HuH-7 (cell line): ENCODE data around the gene TMEM151A.
"Not testable (repeated sequence)": the region's sequence is repeated elsewhere in the genome, so short reads cannot be mapped to it uniquely, and the experiment has no call there.

Experiments used
- DNase-seq: peaks from one replicate; pipeline ENCODE4 v3.0.0; 2011; ENCODE audit warnings: low spot score

Gene TMEM151A

DNA sequence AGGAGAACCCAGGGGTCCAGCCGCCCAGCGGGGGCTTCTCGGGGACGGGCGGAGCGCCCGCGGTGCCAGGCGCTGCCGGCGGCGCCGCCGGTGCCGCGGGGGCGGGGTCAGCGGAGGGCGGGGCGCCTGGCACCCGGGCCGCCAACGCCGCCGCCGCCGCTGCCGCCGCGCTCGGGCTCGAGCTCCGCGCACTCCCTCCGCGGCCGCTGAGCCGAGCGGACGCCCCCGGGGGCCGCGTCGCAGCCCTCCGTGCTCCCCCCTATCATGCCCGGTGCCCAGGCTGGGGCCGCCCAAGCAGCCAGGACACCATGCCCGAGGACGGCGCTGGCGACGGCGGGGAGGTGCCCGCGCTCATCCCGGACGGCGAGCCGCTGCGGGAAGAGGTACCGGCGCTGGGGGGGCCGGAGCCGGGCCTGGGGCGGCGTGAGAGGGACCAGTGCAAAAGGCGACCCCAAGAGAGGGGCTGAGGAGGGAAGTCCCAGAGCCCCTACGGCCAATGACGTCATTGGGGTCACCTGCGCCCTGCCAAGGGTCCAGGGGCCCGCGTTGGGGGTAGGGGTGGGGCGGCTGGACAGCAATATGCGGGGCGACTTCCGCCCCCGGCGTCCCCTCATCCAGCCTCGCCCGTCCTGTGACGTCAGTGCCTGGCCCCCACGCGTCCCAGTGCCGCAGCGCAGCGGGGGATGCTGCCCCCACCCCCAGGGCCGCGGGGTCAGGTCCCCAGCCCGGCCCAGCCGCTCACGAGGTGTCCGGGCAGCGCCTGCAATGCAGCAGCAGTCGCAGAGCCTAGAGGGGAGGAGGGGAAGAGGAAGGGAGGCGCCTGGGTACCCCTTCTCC is at the start of gene TMEM151A:
Gene TMEM151A (plus strand): TSS at position 189 of the 837 bp plus-strand sequence. CDS start 120 bp downstream, at position 309.
- DNase-seq: peak; percentile 84

DNA sequence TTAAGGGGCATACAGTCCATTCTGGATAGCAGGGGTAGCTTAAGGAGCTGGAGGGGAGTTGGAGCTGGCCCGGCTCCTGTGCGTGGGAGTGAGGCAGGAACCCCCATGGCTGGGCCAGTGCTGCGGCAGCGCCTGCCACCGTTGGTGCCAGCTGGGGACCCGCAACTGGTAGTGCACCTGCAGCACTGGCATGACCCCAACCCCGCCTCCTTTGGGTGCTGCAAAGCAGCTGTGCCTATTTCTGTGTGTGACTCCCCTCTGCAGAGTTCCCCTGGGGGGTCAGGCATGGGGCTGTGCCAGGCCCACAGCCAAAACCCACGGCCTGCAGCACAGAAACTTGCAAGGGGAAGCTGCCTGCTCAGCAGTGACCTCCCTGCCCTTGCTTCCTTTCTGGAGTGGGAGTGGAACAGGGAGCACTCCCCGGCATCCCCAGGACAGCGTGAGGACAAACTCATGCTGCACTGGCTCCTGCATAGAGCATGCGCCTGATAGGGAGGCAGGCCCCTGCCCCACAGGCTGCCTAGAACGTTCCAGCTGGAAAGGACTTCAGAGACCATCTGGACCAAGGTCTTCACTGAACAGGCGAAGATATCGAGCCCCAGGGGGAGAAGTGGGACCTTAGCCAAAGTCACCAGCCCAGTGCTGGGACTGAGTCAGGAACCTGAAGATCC is 49.5 kb upstream of the TMEM151A start:
- no peak for DNase-seq

DNA sequence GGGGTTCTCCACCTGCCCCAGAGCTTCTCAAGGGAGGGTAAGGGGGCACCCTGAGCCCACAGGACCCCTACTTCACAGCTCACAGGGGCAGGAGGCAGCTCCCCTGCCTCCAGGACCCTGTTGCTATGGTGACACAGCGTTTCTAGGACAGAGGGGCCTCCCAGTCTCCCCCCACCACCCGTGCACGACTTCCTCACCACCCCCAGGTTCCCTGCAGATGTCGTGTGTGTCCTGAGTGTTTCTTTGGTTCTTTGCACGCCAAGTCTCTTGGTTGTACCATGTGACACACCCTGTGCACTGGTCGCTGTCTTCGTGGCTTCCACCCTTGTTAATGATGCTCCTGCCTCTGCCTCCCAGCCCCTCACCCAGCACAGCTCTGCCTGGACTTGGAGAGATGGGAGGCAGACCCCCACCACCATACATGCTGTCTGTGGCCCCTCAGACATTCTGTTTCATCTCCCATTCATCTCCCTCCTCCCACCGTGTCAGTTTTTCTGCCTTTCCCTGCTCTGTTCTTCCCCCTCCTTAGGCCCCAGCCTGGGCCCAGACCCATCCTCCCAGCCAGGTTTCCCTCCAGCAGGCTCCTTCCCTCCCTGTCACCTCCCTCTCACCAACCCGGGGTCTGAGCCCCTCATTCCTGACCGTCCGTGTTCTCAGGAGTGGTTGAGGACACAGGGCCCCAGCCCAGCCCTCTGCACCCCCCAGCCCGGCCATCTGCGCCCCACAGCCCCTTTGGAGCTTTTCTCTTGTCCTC is 47.7 kb upstream of the TMEM151A start:
- DNase-seq: no peak

DNA sequence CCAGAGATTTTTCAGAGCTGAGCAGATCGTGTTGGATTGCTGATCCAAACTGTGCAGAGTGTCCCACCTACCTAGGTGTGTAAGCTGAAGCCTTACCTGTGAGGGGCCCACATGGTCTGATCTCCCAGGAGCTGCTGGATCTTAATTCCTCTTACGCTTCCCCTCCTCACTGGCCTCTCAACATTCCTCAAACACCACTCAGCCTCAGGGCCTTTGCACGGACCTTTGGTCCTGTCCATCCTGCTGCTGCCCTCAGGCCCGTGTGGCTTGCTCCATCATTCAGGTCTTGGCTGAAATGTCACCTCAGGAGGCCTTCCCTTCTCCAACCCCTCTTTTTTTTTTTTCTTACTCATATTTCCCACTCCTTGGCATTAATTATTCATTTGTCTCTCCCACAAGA is 44.4 kb upstream of the TMEM151A start:
- no peak for DNase-seq

DNA sequence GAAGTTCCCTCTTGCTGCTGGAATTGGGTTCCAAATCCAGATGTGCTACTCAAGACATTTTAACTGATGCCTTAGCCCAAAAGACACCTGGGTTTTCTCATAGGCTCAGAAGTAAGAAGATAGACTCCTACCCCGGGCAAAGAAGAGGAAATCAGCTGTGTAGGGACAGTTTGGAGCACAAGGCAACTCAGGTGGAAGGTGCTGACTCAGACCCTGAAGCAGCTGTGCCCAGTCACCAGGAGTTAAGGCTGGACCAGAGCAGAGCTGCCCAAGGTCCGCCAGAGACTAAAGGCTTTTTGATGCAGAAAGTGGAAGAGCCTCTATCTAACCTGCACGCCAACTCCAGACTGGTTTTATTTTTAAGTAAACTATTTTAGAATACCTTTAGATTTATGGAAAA is 43.9 kb upstream of the TMEM151A start:
- DNase-seq: no peak

DNA sequence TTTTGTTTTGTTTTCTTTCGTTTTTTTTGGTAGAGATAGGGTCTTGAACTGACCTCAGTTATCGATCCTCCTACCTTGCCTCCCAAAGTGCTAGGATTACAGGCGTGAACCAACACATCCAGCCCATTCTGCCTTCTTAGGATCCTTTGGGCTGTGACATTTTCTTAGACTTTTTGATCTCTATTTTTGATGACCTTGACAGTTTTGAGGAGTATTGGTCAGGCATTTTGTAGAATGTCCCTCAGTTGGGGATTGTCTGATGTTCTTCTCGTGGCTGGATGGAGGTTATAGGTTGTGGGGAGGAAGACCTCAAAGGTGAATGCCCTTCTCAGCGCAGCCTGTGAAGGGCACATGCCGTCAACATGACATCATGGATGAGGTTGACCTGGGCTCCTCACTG is 42.8 kb upstream of the TMEM151A start:
- no peak for DNase-seq

DNA sequence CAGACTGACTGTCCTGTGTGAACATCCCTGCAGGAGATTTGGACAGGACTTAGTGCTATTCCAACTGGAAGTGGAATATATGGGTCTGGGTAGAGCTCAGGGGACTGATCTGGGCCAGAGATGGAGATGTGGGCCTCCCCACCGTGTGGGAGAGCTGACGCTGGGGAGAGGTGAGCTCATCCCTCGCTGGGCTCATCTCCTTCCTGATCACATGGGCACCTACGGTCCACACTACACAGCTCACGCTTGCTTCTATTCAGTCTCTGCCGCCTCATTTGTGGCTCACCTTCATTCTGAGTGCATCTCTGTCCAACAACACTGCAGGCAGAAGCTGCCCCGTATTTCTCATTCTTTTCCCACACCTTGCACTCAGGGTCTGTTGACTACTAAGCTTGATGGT is 39.9 kb upstream of the TMEM151A start:
- DNase-seq: no peak

DNA sequence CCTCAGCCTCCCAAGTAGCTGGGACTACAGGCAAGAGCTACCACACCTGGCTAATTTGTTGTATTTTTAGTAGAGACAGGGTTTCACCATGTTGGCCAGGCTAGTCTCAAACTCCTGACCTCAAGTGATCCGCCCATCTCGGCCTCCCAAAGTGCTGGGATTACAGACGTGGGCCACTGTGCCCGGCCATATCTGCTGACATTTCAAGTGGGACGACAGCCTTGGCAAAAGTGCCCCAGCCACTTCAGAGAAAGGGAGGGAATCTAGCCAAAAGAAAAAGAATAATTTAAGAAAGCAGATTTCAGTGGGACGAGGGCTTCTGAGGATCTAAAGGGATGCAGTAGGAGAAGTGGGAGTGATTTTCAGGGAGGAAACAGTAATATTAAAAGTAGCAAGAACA is 38.6 kb upstream of the TMEM151A start:
- not testable (repeated sequence) for DNase-seq

DNA sequence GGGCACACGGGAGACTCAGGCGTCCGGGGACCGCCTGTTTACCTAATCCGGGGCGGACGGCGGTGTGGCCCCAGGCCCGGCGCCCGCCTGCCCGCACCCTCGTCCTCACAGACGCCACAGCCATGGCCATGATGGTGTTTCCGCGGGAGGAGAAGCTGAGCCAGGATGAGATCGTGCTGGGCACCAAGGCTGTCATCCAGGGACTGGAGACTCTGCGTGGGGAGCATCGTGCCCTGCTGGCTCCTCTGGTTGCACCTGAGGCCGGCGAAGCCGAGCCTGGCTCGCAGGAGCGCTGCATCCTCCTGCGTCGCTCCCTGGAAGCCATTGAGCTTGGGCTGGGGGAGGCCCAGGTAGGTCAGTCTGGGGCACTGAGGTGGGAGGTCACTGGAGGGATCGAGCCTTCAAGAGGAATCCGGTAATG is 33.2 kb upstream of the TMEM151A start:
- no peak for DNase-seq

DNA sequence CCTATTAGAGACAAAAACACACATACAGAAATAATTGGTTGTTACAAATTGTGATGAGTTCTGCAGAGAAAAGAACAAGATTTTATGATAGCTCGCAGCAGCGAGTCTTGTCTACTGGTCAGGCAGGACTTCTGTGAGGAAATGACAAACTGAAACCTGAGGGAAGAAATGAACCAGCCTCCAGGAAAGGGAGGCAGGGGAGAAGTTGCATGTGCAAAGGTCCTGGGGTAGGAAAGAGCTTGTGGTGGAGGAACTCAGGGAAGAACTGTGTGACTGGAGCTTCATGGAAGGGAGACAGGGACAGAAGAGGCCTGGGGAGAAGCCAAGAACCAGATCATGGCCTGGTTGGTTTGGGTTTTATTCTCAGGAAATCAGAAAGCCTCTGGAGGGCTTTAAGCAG is 32.5 kb upstream of the TMEM151A start:
- DNase-seq: no peak

DNA sequence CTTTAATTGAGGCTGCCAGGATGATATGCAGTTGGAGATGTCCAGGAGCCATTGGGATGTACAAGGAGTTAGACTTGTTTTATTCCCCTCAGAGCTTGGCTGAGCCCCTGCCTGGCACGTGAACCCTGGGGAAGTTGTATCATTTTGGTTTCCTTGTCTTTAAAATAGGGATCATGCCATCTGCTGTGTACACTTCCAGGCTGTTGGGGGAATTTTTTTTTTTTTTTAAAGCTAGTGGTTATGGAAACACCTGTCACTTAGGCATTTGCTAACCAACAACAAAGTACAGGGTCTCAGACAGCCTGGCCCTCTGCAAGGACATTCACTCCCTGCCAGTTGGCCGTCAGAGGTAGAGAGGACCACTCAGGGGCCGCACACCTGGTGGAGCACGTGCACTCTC is 31.7 kb upstream of the TMEM151A start:
- DNase-seq: no peak

DNA sequence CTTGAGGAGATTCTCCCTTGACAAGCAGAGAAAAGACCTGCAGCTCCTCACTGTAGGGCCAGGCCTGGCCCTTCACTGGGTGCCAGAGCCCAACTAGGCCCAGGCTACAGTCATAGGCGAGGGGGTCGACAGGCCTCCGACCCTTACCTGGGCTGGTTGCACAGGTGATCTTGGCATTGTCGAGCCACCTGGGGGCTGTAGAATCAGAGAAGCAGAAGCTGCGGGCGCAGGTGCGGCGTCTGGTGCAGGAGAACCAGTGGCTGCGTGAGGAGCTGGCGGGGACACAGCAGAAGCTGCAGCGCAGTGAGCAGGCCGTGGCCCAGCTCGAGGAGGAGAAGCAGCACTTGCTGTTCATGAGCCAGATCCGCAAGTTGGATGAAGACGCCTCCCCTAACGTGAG is 30.1 kb upstream of the TMEM151A start:
- DNase-seq: no peak

DNA sequence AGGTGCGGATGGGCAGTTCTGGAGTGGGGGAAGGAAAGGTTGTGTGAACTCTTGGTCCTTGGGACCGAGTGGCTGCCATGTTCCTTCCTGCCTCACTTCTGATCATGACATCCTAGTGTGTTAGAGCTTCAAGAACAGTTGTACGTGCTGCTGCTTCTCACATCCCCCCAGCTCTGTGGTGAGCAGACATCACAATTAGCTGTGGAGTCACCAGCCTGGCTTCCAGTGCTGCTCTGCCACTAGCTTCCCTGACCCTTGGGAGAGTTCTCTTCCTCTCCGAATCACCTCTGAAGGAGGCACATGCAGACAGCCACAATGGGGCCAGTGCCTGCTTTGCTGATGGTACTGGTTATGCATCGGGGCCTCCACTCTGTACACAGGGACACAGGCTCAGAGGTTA is 29.5 kb upstream of the TMEM151A start:
- no peak for DNase-seq

DNA sequence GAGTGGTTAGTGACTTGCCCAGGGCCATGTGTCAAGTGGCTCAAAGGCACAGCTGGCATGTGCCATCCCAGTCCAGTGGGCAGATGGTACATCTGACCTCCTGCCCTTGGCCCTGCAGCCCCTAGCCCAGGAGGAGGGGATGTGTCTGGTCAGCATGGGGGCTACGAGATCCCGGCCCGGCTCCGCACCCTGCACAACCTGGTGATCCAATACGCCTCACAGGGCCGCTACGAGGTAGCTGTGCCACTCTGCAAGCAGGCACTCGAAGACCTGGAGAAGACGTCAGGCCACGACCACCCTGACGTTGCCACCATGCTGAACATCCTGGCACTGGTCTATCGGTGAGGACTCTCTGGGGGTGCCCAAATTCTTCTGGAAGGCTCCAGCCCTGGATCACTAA is 29.0 kb upstream of the TMEM151A start:
- DNase-seq: no peak

DNA sequence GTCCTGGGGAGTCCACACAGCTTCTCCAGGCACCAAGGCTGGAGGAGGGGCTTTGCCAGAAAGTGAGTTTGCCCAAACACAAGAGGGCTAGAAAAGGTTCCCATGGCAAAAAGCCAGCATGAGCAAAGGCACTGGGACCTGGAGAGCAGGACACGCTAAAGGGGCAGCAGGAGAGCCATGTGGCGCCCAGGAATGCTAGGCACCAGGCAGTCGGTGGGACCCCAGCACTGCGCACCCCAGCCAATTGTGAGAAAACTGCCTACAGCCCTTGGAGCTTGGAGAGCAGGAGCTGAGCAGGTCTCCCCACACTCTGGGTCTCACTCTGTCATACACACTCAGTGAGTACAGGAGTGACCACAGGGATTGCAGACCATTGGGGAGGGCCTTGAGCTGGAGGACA is 28.5 kb upstream of the TMEM151A start:
- DNase-seq: no peak

DNA sequence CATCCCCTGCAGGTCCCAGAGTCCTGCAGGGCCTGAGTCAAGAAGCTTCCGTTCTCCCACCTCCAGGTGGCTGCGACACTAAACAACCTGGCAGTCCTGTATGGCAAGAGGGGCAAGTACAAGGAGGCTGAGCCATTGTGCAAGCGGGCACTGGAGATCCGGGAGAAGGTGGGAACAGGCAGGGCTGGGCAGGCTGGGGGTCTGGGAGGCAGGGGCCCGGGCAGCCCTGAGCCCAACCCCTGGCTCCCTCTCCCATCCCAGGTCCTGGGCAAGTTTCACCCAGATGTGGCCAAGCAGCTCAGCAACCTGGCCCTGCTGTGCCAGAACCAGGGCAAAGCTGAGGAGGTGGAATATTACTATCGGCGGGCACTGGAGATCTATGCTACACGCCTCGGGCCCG is 27.9 kb upstream of the TMEM151A start:
- no peak for DNase-seq

DNA sequence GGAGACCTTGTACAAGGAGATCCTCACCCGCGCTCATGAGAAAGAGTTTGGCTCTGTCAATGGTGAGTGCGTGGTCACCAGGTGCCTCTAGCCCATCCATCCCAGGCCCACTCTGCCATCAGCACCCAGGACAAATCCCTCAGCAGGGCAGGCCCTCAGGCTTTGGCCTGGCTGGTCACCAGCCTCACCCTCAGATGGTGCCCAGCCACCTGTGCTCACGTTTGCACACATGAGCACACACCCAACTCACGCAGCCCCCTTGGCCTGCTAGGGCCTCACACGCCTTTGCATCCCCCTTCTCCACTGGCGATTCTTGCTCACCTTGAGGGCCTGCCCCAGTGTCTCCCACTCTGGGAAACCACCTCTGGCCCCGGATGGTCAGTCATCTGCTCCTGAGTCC is 27.3 kb upstream of the TMEM151A start:
- DNase-seq: no peak

DNA sequence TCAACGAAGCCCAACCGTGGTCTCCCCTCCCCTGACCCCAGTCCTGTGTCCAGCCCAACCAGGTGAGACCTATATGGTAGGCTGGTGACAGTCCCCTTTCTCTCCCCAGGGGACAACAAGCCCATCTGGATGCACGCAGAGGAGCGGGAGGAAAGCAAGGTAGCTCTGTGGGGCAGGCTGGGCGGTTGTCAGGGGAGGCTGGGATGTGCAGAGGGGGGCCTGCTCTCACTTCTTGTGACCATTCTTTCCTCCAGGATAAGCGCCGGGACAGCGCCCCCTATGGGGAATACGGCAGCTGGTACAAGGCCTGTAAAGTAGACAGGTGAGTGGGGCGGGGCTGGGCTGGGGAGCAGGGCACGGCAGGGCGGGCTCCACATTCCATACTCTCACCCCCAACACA is 26.8 kb upstream of the TMEM151A start:
- peak; percentile 97 for DNase-seq

DNA sequence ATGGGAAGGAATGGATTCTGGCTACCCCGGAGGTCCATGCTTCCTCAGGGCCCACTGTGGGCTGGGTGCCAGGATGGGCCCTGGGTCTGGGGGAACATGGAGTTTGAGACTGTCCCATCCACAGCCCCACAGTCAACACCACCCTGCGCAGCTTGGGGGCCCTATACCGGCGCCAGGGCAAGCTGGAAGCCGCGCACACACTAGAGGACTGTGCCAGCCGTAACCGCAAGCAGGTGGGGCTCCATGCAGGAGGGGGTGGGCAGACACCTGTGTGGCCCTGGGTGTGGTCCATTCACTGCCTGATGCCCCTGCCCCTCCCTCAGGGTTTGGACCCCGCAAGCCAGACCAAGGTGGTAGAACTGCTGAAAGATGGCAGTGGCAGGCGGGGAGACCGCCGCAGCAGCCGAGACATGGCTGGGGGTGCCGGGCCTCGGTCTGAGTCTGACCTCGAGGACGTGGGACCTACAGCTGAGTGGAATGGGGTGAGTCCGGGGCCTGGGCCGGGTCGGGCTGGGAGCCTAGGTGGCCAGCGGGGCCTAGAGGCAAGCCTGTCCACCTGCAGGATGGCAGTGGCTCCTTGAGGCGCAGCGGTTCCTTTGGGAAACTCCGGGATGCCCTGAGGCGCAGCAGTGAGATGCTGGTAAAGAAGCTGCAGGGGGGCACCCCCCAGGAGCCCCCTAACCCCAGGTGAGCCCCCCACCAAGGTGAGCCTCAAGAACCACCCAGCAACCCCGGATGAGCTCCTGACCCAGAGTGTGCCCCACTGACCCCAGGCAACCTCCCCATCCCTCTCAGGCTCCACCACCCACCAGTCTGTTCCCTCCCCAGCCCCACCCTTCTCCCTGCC is 25.9 kb upstream of the TMEM151A start:
- no peak for DNase-seq

DNA sequence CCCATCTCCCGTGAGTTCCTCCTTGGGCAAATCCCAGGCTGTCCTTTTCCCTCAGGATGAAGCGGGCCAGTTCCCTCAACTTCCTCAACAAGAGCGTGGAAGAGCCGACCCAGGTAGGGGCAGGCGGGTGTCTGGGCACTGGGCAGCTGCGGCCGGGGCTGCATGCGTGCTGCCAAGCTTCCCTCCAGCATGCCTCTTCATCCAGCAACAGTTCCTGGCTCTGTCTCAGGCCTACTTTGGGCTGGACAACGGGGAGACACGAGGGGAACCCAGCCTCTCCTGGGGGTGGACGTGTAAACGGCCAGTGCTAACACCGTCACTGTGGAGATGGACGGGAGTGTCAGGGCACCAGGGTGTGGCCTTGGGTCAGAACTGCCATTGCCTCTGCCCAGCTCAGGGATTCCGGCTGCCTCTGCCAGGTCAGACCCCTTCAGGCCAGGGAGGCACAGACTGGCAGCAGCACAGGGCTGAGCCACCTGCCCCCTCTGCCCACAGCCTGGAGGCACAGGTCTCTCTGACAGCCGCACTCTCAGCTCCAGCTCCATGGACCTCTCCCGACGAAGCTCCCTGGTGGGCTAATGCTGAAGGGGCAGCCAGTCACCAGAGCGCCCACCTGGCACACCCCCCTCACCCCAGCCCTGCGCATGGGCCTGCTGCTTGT is 25.2 kb upstream of the TMEM151A start:
- no peak for DNase-seq

DNA sequence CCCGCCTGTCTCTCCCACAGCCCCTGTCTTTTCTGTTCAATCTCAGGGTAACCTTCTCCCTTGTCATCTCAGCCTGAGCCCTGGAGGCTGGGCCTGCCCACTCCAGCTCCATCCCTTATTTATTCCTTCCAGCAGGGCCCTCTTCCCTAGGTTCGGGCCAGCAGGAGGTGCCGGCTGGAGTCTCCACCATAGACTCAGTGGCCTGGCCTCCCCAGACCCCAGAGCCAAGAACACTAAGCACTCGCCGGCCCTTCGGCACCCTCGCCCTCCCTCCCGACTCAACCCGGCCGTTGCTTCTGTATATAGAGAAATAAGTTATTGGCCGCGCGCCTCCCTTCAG is 24.7 kb upstream of the TMEM151A start:
- peak; percentile 86 for DNase-seq
